GM12864 (cell line): ENCODE results near the gene KITLG.
"Not testable (repeated sequence)": the region's sequence is repeated elsewhere in the genome, so short reads cannot be mapped to it uniquely, and the experiment has no call there.

Experiments
- DNase-seq: peaks from one replicate; pipeline ENCODE4 v3.0.0-alpha.2; 2011; ENCODE audit warnings: low read depth
- H3K4me3 ChIP-seq: 2 replicates; pipeline ENCODE4 v1.5.1; 2011; ENCODE audit warnings: mild to moderate bottlenecking, low read depth, low read length, control low read depth
- TF ChIP-seq, protein P1 (sequence below): IDR thresholded peaks from 2 replicates; pipeline ENCODE4 v1.5.1; 2011; ENCODE audit warnings: low read depth, mild to moderate bottlenecking, moderate library complexity, low read length, control low read depth, inconsistent platforms; ENCODE audit errors: missing control alignments

The KITLG gene

GRCh38 chr12:88580051-88580871 is at the start of gene KITLG:
Gene KITLG, minus strand, starts transcription at chr12:88580471. Its CDS starts 193 bp downstream, at chr12:88580278.
- TF ChIP-seq, protein P1, sequence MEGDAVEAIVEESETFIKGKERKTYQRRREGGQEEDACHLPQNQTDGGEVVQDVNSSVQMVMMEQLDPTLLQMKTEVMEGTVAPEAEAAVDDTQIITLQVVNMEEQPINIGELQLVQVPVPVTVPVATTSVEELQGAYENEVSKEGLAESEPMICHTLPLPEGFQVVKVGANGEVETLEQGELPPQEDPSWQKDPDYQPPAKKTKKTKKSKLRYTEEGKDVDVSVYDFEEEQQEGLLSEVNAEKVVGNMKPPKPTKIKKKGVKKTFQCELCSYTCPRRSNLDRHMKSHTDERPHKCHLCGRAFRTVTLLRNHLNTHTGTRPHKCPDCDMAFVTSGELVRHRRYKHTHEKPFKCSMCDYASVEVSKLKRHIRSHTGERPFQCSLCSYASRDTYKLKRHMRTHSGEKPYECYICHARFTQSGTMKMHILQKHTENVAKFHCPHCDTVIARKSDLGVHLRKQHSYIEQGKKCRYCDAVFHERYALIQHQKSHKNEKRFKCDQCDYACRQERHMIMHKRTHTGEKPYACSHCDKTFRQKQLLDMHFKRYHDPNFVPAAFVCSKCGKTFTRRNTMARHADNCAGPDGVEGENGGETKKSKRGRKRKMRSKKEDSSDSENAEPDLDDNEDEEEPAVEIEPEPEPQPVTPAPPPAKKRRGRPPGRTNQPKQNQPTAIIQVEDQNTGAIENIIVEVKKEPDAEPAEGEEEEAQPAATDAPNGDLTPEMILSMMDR, result no peak
- DNase-seq, result no peak
- no peak within 1 kb of the TSS for H3K4me3 ChIP-seq

DNA sequence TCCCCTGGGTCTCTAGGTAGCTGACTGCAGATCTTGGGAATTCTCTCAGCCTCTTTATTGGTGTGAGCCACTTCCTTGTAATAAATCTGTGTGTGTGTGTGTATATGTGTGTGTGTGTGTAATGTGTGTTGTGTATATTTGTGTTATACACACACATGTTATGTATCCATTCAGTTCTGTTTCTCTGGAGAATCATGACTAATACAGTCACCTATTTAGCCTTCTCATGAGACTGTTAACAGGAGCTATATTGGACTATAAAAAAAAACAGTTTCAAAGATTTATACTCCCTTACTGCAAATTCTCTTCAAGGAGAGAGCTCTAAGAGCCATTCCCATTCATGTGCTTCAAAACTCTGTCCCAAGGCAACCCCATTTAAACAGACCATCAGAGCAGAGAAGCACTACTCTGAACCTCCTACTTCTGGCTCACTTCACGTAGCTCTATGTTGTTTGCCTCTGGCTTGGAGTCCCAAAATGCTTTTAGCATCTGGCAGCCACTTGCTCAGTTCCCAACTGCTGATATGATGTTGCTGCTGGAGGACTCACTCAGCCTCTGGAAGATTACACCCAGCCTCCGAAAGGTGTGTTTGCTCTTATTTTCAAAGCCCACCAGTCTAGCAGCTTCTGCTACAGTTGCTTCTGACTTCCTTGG is 48.7 kb upstream of the KITLG start:
- TF ChIP-seq, protein P1, result no peak
- no peak for DNase-seq

GRCh38 chr12:88628035-88628434 is 47.8 kb upstream of the KITLG start:
- not testable (repeated sequence) for DNase-seq, H3K4me3 ChIP-seq

More for the DNA sequence above, 48.7 kb upstream of the KITLG start:
- no peak overlapping the region for H3K4me3 ChIP-seq

DNA sequence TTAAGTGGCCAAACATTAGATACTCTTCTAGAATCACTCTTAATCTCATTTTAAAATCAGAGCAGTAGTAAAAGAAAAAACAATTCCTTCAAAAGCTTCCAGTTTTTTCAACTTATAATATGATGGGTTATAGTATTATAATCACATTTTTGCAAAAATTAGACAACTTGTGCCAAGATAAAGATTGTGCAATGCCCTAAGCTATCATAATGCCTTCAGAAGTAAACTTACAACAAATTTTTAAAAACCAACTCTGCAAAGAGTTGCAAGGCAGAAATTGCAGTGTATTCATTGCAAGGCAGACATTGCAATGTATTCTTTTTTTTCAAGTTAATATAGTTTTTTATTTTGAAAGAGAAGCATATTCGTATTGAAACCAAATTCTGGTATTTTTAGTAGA is 47.2 kb upstream of the KITLG start:
- H3K4me3 ChIP-seq, result no peak overlapping the region
- no peak for DNase-seq
- TF ChIP-seq, protein P1, result no peak

DNA sequence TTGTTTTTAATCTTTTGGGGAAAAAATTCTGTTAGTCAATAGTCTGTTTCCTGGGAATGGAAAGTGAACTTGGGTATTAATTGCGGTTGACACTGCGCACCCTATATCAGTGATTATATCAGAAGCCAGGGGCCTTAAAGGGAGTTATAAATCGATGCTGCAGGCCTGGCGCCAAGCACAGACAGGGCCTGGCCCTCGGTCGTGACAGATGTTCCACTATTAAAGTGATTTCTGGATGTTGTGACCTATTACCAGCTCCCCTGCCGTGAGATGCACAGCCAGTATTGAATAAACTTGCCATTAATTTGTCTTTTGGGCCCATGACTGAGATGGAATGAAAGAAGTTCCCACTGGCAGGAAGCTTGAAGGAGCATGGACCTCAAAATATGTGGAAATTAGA is 45.1 kb upstream of the KITLG start:
- no peak overlapping the region for H3K4me3 ChIP-seq
- TF ChIP-seq, protein P1, result no peak
- no peak for DNase-seq

DNA sequence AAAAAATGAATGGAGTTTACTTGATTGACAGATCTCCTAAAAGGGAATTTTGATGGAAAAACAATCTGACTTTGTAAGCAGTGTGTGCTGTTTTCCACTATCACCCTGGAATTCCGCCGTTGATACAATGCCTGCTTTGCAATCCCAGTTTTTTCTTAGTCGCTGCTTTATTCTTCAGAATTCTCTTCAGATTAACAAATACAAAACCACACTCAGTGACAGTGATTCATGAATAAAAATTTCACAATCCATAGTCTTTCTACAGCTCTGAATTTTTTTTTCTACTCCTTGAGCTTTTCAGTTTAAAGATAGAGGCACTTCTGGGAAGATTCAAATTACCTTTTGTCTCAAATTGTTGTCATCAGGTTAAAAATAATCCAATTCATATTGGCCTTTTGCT is 44.6 kb upstream of the KITLG start:
- H3K4me3 ChIP-seq, result no peak overlapping the region
- TF ChIP-seq, protein P1, result no peak
- no peak for DNase-seq

DNA sequence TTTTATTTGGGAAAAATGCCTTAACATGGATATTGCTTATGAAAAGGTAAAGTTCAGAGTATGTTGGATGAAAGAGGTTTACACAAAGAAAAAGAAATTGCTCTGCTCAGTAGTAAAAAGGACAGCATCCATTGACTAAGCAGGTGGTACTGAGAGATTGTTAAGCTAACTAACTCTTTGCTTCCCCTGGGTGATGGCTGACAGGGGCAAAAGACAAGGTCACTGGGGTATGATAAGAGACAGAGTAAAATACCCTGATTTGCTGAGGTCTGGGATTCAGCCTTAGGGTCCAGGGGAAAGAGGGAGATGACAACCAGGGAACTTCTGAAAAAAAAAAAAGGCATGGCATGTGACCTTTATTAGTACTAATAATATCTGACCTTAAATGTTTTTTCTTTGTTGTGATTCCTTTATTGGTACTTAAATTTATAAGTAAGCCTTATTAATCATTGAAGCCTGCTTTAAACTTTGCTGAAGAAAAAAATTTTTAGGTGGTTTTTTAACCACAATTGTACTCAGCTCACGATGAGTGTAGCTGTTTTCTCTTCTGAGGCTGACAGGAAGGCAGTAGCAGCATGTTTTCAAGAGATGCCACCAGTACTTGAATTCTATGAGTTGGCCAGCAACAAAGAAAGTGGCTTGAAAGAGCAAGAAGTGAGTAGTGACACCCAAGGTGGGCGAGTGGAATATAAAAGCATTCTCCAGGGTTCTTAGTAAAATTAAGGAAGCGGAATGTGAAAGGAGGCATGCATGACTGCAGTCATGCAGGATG is 43.7 kb upstream of the KITLG start:
- no peak overlapping the region for H3K4me3 ChIP-seq
- TF ChIP-seq, protein P1, result no peak
- no peak for DNase-seq
